K562 (cell line): ENCODE measurements around the gene ULBP2. TPM values are rescaled to one million over a fixed set of nuclear protein-coding genes. Genes with fewer than 3 reads are reported as not detected.

ENCODE experiments used
- ATAC-seq: fragments of 200-7000 bp; cut with Tn5 transposase; 3 replicates; pipeline ENCODE4 v1.9.1; 2020; ENCODE audit warnings: moderate library complexity
- BruUV-seq: library from RNA; stranded (reverse); fragments of 400-500 nt; replicated peaks from 2 replicates; lab custom pipeline; 2021; lab: Mats Ljungman, UMichigan
- CTCF ChIA-PET: fragments of 300-600 bp; formaldehyde crosslinking; extraction: SDS; loops from one replicate; lab custom pipeline; 2021; ENCODE audit warnings: low intra/inter-chr PET ratio; lab: Yijun Ruan, JAX
- POLR2A ChIA-PET: fragments of 300-600, 350-650 bp; sonication (Branson Sonifier 250); formaldehyde crosslinking; extraction: SDS; loops from one replicate; lab custom pipeline; 2021; ENCODE audit warnings: antibody characterized with exemption, inconsistent platforms; lab: Yijun Ruan, JAX
- DNase-seq, 4 experiments: peaks; one replicate each; pipeline versions ENCODE4 v3.0.0 to v3.0.0-alpha.2; 2011 to 2018; ENCODE audit warnings: low spot score in 3 of 4, mixed read lengths in 3 of 4; ENCODE audit errors: extremely low read depth in 1 of 4
- FAIRE-seq: peaks from 2 replicates; lab custom pipeline; 2011; peaks lifted over from hg19 to GRCh38; lab: Jason Lieb, UNC
- H2AFZ ChIP-seq: 2 replicates; pipeline ENCODE4 v1.6.0; 2011; ENCODE audit warnings: low read depth, low read length, control low read depth, inconsistent platforms
- H3K27ac ChIP-seq: fragments of 200-600 bp; 3 replicates; pipeline ENCODE4 v1.8.0; 2011; ENCODE audit warnings: low read depth, mild to moderate bottlenecking, control low read depth, inconsistent platforms, low read length, moderate library complexity, mixed read lengths; ENCODE audit errors: extremely low read depth
- H3K27me3 ChIP-seq, 2 experiments: fragments of 300-600 bp in 1 of 2; 2 replicates in 1 of 2; 3 replicates in 1 of 2; pipeline versions ENCODE4 v1.6.0 to v1.8.0; 2011; ENCODE audit warnings: inconsistent platforms in 2 of 2, low read length in 2 of 2, mild to moderate bottlenecking in 1 of 2, mixed read lengths in 1 of 2, moderate library complexity in 1 of 2; ENCODE audit not compliant: control insufficient read depth in 2 of 2, insufficient read depth in 2 of 2
- H3K36me3 ChIP-seq: fragments of 300-600 bp; 3 replicates; pipeline ENCODE4 v1.8.0; 2011; ENCODE audit warnings: mild to moderate bottlenecking, low read length, inconsistent platforms; ENCODE audit not compliant: control insufficient read depth, insufficient read depth
- H3K4me1 ChIP-seq, 2 experiments: fragments of 200-600 bp in 1 of 2; replicated peaks in 1 of 2; 2 replicates in 1 of 2; 3 replicates in 1 of 2; pipeline versions ENCODE4 v1.5.1 to v1.8.0; 2011; ENCODE audit warnings: inconsistent platforms in 2 of 2, low read length in 2 of 2, mild to moderate bottlenecking in 1 of 2, mixed read lengths in 1 of 2, moderate library complexity in 1 of 2; ENCODE audit not compliant: control insufficient read depth in 2 of 2, insufficient read depth in 2 of 2
- H3K4me2 ChIP-seq: 2 replicates; pipeline ENCODE4 v1.6.1; 2011; ENCODE audit warnings: low read length, control low read depth, inconsistent platforms, mixed read lengths; ENCODE audit not compliant: insufficient read depth
- H3K4me3 ChIP-seq: fragments of 200-600 bp; sonication (generic), shearing (Covaris generic); 2 replicates; pipeline ENCODE4 v1.5.1; 2016; ENCODE audit warnings: control low read depth, inconsistent platforms
- H3K79me2 ChIP-seq: fragments of 200-600 bp; 3 replicates; pipeline ENCODE4 v1.8.0; 2011; ENCODE audit warnings: low read length, inconsistent platforms; ENCODE audit not compliant: control insufficient read depth, insufficient read depth
- H3K9ac ChIP-seq, 2 experiments: 2 replicates each; pipeline versions ENCODE4 v1.6.0 to v1.6.1; 2011; ENCODE audit warnings: low read depth in 2 of 2, low read length in 2 of 2, control low read depth in 1 of 2, inconsistent platforms in 1 of 2, mild to moderate bottlenecking in 1 of 2, mixed read lengths in 1 of 2; ENCODE audit not compliant: insufficient read depth in 1 of 2
- H3K9me1 ChIP-seq: one replicate; pipeline ENCODE4 v1.6.0; 2011; ENCODE audit warnings: inconsistent platforms, mild to moderate bottlenecking, low read length, moderate library complexity; ENCODE audit not compliant: control insufficient read depth, insufficient read depth
- H3K9me3 ChIP-seq: replicated peaks from 2 replicates; pipeline ENCODE4 v1.5.1; 2011; ENCODE audit warnings: low read depth, low read length, inconsistent platforms; ENCODE audit not compliant: control insufficient read depth, insufficient read depth
- H4K20me1 ChIP-seq: replicated peaks from 2 replicates; pipeline ENCODE4 v1.6.1; 2011; ENCODE audit warnings: low read length, inconsistent platforms, mixed read lengths; ENCODE audit not compliant: control insufficient read depth, insufficient read depth
- ARHGAP35 ChIP-seq: fragments of 450-650 bp; IDR thresholded peaks from 2 replicates; pipeline ENCODE4 v1.6.1; 2018; ENCODE audit not compliant: partially characterized antibody
- ARID2 ChIP-seq: fragments of 450-650 bp; IDR thresholded peaks from 2 replicates; pipeline ENCODE4 v1.6.1; 2017; ENCODE audit warnings: antibody characterized with exemption, mild to moderate bottlenecking
- CHD4 ChIP-seq: fragments of 200-600 bp; sonication (generic); IDR thresholded peaks from 3 replicates; pipeline ENCODE4 v1.6.1; 2012; ENCODE audit warnings: low read depth, mild to moderate bottlenecking, mixed read lengths, low read length, inconsistent platforms; ENCODE audit not compliant: insufficient read depth, insufficient replicate concordance, poor library complexity, severe bottlenecking
- FOXJ3 ChIP-seq: sonication (generic); formaldehyde crosslinking; IDR thresholded peaks from 2 replicates; pipeline ENCODE4 v1.4.0; 2020; ENCODE audit warnings: mild to moderate bottlenecking, missing genetic modification reagents
- MECOM ChIP-seq: fragments of 250-450 bp; sonication (Bioruptor Pico); IDR thresholded peaks from 2 replicates; pipeline ENCODE4 v1.8.0; 2022; ENCODE audit warnings: inconsistent platforms
- MTA1 ChIP-seq: fragments of 450-650 bp; IDR thresholded peaks from 2 replicates; pipeline ENCODE4 v1.6.1; 2017; ENCODE audit warnings: borderline replicate concordance
- RAD21 ChIP-seq, 2 experiments: fragments of 250-450 bp in 1 of 2; fragments of 450-650 bp in 1 of 2; sonication (Bioruptor Pico) in 1 of 2; formaldehyde crosslinking in 1 of 2; IDR thresholded peaks in 1 of 2; conservative IDR thresholded peaks in 1 of 2; 2 replicates each; pipeline versions ENCODE4 v1.4.0 to v1.8.0; 2020 to 2022; ENCODE audit warnings: mild to moderate bottlenecking in 2 of 2, moderate library complexity in 1 of 2
- SAP30 ChIP-seq: fragments of 200-600 bp; sonication (generic); IDR thresholded peaks from 2 replicates; pipeline ENCODE4 v1.6.1; 2012; ENCODE audit warnings: borderline replicate concordance, low read depth, mild to moderate bottlenecking, moderate library complexity, low read length, control low read depth, inconsistent platforms; ENCODE audit not compliant: insufficient read depth, poor library complexity, severe bottlenecking
- SMC3 ChIP-seq: conservative IDR thresholded peaks from 2 replicates; pipeline ENCODE4 v1.6.1; 2011; ENCODE audit warnings: low read depth, low read length, improper control_type of control experiment; ENCODE audit not compliant: insufficient read depth
- ZNF121 ChIP-seq: sonication (generic); formaldehyde crosslinking; conservative IDR thresholded peaks from 2 replicates; pipeline ENCODE4 v1.8.0; 2022; ENCODE audit warnings: missing genetic modification reagents
- ZNF146 ChIP-seq: IDR thresholded peaks from one replicate; pipeline ENCODE4 v1.6.1; 2018; ENCODE audit warnings: missing compliant biosample characterization; ENCODE audit not compliant: unreplicated experiment
- WGBS: fragments of 100-300 bp; shearing (Covaris generic); methylation state at CpG from one replicate; pipeline ENCODE4 v1.1.6; 2016; ENCODE audit warnings: low coverage, mixed read lengths; ENCODE audit not compliant: insufficient coverage; ENCODE audit errors: missing lambda C conversion rate; 5-methylcytosine and 5-hydroxymethylcytosine counted together
- in situ Hi-C: fragments of 300-500 bp; cut with MboI; formaldehyde crosslinking; loops from 4 replicates; pipeline ENCODE4 v1.15.0; 2018; ENCODE audit warnings: inconsistent platforms, mixed read lengths
- intact Hi-C: fragments of 100-400 bp; cut with micrococcal nuclease; formaldehyde crosslinking; loops from 2 replicates; pipeline ENCODE4 v1.14.2; 2022
- polyA plus RNA-seq, 8 experiments: library from polyadenylated mRNA; depleted of rRNA in 4 of 8; stranded (reverse) in 5 of 8; unstranded in 3 of 8; fragments of >200 nt; fragmentation: Nextera tagmentation in 2 of 8; fragmentation: Illumina TruSeq in 1 of 8; extraction: Ambion mirVana in 2 of 8; extraction: Trizol in 1 of 8; gene quantifications; 2 replicates each; pipeline versions ENCODE4 v1.2.1 to v1.2.3, GENCODE V29; 2011 to 2014; ENCODE audit warnings: inconsistent platforms in 1 of 8, missing spikeins in 1 of 8
- total RNA-seq, 7 experiments: library from RNA; depleted of rRNA in 6 of 7; stranded (reverse); fragments of >200 nt in 6 of 7; fragmentation: Illumina TruSeq in 2 of 7; extraction: Trizol in 2 of 7; gene quantifications; 2 replicates each; pipeline versions ENCODE4 v1.2.1 to v1.2.3, GENCODE V29; 2011 to 2021; ENCODE audit warnings: low replicate concordance in 1 of 7
- TF ChIP-seq, protein P1 (sequence below), 3 experiments: IDR thresholded peaks in 2 of 3; conservative IDR thresholded peaks in 1 of 3; 2 replicates each; pipeline ENCODE4 v1.5.1; 2011 to 2012; ENCODE audit warnings: low read length in 3 of 3, mild to moderate bottlenecking in 3 of 3, control low read depth in 2 of 3, improper control_type of control experiment in 1 of 3, inconsistent platforms in 1 of 3, low read depth in 1 of 3, mixed read lengths in 1 of 3, moderate library complexity in 1 of 3; ENCODE audit not compliant: insufficient read depth in 2 of 3

The ULBP2 gene
- total and polyA plus RNA-seq, 9 of the 15 experiments (the other 6 are each of a cell fraction or from before 2014, with no cell fraction given) = 0.50 to 5.3 (median 1.2) TPM

DNA sequence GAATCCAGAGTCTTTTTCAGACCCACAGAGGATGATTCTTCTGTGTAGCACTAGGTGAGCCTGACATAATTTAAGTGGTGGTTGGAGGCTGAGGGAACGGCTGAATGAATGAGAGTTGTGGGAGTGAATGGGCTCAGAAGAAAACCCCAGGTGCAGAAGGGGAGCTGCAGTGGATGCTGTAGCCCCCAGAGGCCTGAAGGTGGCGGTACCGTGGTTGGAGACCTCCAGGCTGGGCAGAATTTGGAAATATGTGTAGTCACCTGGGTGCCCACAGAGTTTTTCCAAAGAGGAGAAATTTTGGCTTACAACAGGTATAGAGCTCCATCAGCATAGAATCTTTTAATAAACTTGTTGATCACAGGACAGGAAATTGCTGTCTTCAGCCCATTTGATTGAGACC lies 12.4 kb upstream of the ULBP2 start:
- BruUV-seq = no TSS peak
- H3K79me2 ChIP-seq = no peaks in the 10 kb centered on the region
- FAIRE-seq (no peak), DNase-seq (peak in 1 of 4 experiments; percentile 34), ATAC-seq (peak; percentile 23; the same call in 1 of the 3 replicates)
- intact Hi-C loops = loop anchor here (5.0 kb wide), 3 partner anchors 207 to 902 kb away; partner anchors contain the start of gene GINM1
- POLR2A ChIA-PET = interaction anchor here (0.6 kb wide), 1 partner anchor 340 kb away, joined by 3 read pairs; no protein-coding TSS in a partner anchor
- in situ Hi-C loops = loop anchor here (10.0 kb wide), 1 partner anchor 205 kb away; no protein-coding TSS in a partner anchor
- H3K9ac ChIP-seq = no peak overlapping the region
- H3K9me3 ChIP-seq = no peaks in the 10 kb centered on the region
- TF ChIP-seq MECOM (no peak), ARHGAP35 (no peak), FOXJ3 (CRISPR knock-in tag) (no peak), SMC3 (0 out of 2 replicates have a peak, but pooled peaks have one; percentile 25), RAD21 (CRISPR knock-in tag; conservative IDR thresholded peaks at IDR 0.05 in 1 of 2, IDR thresholded peaks at IDR 0.05 in 1 of 2) (peak in 1 of 2 experiments; percentile 43; a peak in 2 of 4 replicates), MTA1 (no peak), ARID2 (no peak), ZNF121 (CRISPR knock-in tag) (no peak), ZNF146 (CRISPR knock-in tag) (no peak), CHD4 (no peak), SAP30 (no peak)
- TF ChIP-seq, protein P1, sequence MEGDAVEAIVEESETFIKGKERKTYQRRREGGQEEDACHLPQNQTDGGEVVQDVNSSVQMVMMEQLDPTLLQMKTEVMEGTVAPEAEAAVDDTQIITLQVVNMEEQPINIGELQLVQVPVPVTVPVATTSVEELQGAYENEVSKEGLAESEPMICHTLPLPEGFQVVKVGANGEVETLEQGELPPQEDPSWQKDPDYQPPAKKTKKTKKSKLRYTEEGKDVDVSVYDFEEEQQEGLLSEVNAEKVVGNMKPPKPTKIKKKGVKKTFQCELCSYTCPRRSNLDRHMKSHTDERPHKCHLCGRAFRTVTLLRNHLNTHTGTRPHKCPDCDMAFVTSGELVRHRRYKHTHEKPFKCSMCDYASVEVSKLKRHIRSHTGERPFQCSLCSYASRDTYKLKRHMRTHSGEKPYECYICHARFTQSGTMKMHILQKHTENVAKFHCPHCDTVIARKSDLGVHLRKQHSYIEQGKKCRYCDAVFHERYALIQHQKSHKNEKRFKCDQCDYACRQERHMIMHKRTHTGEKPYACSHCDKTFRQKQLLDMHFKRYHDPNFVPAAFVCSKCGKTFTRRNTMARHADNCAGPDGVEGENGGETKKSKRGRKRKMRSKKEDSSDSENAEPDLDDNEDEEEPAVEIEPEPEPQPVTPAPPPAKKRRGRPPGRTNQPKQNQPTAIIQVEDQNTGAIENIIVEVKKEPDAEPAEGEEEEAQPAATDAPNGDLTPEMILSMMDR (IDR thresholded peaks at IDR 0.05 in 2 of 3, conservative IDR thresholded peaks at IDR 0.05 in 1 of 3; ENCODE audit: insufficient read depth in 2 of 3, low read depth in 1 of 3, low read length in 3 of 3) = peak; percentile 55 to 73 (median 71)
- H3K4me3 ChIP-seq = no peak overlapping the region
- peaks cover 0 to 10% of the 10 kb centered on the region in 2 experiments; a peak in 3 of 5 replicates for H3K4me1 ChIP-seq
- H3K9me1 ChIP-seq = no peaks in the 10 kb centered on the region
- H2AFZ ChIP-seq = no peak overlapping the region
- CTCF ChIA-PET = interaction anchor here (1.1 to 1.4 kb wide), 3 partner anchors 88 to 886 kb away, joined by 3 to 4 read pairs (median 3); no protein-coding TSS in a partner anchor
- peaks cover 20 to 35% of the 10 kb centered on the region in 2 experiments for H3K27me3 ChIP-seq
- no peak overlapping the region for H3K4me2 ChIP-seq
- H4K20me1 ChIP-seq = no peaks in the 10 kb centered on the region
- WGBS = 4% methylated on average over 3 of the region's 3 CpGs
- no peaks in the 10 kb centered on the region for H3K36me3 ChIP-seq
- H3K27ac ChIP-seq = no peak overlapping the region
